Sigmoid colon (tissue), 4 donors: ENCODE data around the gene HIF1AN.

ENCODE experiments used
- POLR2A ChIP-seq, 2 donors: fragments of 450-650 bp; IDR thresholded peaks; one replicate each; pipeline ENCODE4 v1.6.1; 2016; ENCODE audit warnings: antibody characterized with exemption in 2 of 2, mild to moderate bottlenecking in 2 of 2, moderate library complexity in 2 of 2
- POLR2AphosphoS5 ChIP-seq, 4 donors: sonication (generic); formaldehyde crosslinking; IDR thresholded peaks; one replicate each; pipeline ENCODE4 v1.6.1; 2017; ENCODE audit warnings: antibody characterized with exemption in 4 of 4
- TF ChIP-seq, protein P1 (sequence below), 4 experiments: fragments of 450-650 bp in 3 of 4; fragments of 200-600 bp in 1 of 4; IDR thresholded peaks; one replicate each; pipeline ENCODE4 v1.5.1; 2016 to 2019; ENCODE audit warnings: antibody characterized with exemption in 4 of 4, mild to moderate bottlenecking in 3 of 4, moderate library complexity in 2 of 4

DNA sequence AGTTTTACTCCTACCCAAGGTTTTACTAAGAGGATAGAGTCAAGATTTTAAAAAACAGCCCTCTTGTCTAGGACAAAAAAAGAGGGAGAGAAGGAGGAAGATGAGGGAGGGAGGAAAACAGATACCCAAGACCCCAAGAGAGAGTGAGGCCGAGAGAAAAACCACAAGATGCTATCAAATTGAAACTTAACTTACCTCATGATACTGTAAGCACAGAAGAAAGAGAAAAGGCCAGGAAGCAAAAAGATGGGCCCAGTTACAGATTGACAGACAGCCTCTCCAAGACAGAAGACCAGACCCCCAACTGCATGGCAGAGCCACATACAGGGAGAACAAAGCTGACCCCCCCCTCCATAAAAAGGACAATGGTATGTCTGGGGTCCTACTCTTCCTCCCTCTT is 27.5 kb upstream of the HIF1AN start:
- TF ChIP-seq, protein P1, sequence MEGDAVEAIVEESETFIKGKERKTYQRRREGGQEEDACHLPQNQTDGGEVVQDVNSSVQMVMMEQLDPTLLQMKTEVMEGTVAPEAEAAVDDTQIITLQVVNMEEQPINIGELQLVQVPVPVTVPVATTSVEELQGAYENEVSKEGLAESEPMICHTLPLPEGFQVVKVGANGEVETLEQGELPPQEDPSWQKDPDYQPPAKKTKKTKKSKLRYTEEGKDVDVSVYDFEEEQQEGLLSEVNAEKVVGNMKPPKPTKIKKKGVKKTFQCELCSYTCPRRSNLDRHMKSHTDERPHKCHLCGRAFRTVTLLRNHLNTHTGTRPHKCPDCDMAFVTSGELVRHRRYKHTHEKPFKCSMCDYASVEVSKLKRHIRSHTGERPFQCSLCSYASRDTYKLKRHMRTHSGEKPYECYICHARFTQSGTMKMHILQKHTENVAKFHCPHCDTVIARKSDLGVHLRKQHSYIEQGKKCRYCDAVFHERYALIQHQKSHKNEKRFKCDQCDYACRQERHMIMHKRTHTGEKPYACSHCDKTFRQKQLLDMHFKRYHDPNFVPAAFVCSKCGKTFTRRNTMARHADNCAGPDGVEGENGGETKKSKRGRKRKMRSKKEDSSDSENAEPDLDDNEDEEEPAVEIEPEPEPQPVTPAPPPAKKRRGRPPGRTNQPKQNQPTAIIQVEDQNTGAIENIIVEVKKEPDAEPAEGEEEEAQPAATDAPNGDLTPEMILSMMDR (IDR thresholded peaks at IDR 0.05), result no peak
- TF ChIP-seq POLR2A (IDR thresholded peaks at IDR 0.05) (no peak), POLR2AphosphoS5 (IDR thresholded peaks at IDR 0.05) (no peak)
